Progenitor cell of endocrine pancreas (in vitro differentiated cells): Measurements from ENCODE around the gene P2RX6. TPM values are rescaled to one million over a fixed set of nuclear protein-coding genes. Genes with fewer than 3 reads are reported as not detected.
A peak's percentile ranks its signal among the peaks of the same experiment; 100 is the strongest.
"Not testable (repeated sequence)": the region's sequence is repeated elsewhere in the genome, so short reads cannot be mapped to it uniquely, and the experiment has no call there.

Experiments
- DNase-seq: peaks from one replicate; pipeline ENCODE4 v3.0.0; 2021; ENCODE audit warnings: low spot score; ENCODE audit not compliant: unreplicated experiment
- H3K27ac Mint-ChIP-seq: 2 replicates; pipeline ENCODE4 v1.8.0; 2021; ENCODE audit warnings: mild to moderate bottlenecking, moderate library complexity, mixed read lengths
- H3K27me3 Mint-ChIP-seq: 2 replicates; pipeline ENCODE4 v1.8.0; 2021; ENCODE audit warnings: mixed read lengths
- H3K36me3 Mint-ChIP-seq: 2 replicates; pipeline ENCODE4 v1.8.0; 2022; ENCODE audit warnings: mixed read lengths; ENCODE audit not compliant: insufficient read depth
- H3K4me1 Mint-ChIP-seq: 2 replicates; pipeline ENCODE4 v1.8.0; 2021; ENCODE audit warnings: low read depth, mixed read lengths
- H3K4me3 Mint-ChIP-seq: 2 replicates; pipeline ENCODE4 v1.8.0; 2021; ENCODE audit warnings: low read depth, mild to moderate bottlenecking, moderate library complexity, mixed read lengths
- H3K9me3 Mint-ChIP-seq: 2 replicates; pipeline ENCODE4 v1.8.0; 2021; ENCODE audit warnings: low read depth, mixed read lengths
- total RNA-seq: library from RNA; stranded (reverse); gene quantifications from 2 replicates; pipeline ENCODE4 v1.2.1, GENCODE V29; 2021
- TF ChIP-seq, protein P1 (sequence below): fragments of 200-600 bp; sonication (generic); IDR thresholded peaks from one replicate; pipeline ENCODE4 v1.5.0; 2021; ENCODE audit warnings: antibody characterized with exemption, mild to moderate bottlenecking; ENCODE audit not compliant: unreplicated experiment

Gene P2RX6
- total RNA-seq, 1 donor from 2014 or later = 0.57 TPM

GRCh38 chr22:21000987-21001600 lies 13.9 kb upstream of the P2RX6 start:
- TF ChIP-seq, protein P1, sequence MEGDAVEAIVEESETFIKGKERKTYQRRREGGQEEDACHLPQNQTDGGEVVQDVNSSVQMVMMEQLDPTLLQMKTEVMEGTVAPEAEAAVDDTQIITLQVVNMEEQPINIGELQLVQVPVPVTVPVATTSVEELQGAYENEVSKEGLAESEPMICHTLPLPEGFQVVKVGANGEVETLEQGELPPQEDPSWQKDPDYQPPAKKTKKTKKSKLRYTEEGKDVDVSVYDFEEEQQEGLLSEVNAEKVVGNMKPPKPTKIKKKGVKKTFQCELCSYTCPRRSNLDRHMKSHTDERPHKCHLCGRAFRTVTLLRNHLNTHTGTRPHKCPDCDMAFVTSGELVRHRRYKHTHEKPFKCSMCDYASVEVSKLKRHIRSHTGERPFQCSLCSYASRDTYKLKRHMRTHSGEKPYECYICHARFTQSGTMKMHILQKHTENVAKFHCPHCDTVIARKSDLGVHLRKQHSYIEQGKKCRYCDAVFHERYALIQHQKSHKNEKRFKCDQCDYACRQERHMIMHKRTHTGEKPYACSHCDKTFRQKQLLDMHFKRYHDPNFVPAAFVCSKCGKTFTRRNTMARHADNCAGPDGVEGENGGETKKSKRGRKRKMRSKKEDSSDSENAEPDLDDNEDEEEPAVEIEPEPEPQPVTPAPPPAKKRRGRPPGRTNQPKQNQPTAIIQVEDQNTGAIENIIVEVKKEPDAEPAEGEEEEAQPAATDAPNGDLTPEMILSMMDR = no peak
- no peaks in the 10 kb centered on the region for H3K9me3 Mint-ChIP-seq
- peaks cover 15% of the 10 kb centered on the region for H3K4me1 Mint-ChIP-seq
- peak overlapping the region; percentile 97 for H3K27ac Mint-ChIP-seq
- peak overlapping the region; percentile 89 for H3K4me3 Mint-ChIP-seq
- DNase-seq = no peak
- no peaks in the 10 kb centered on the region for H3K36me3 Mint-ChIP-seq
- H3K27me3 Mint-ChIP-seq = no peaks in the 10 kb centered on the region

DNA sequence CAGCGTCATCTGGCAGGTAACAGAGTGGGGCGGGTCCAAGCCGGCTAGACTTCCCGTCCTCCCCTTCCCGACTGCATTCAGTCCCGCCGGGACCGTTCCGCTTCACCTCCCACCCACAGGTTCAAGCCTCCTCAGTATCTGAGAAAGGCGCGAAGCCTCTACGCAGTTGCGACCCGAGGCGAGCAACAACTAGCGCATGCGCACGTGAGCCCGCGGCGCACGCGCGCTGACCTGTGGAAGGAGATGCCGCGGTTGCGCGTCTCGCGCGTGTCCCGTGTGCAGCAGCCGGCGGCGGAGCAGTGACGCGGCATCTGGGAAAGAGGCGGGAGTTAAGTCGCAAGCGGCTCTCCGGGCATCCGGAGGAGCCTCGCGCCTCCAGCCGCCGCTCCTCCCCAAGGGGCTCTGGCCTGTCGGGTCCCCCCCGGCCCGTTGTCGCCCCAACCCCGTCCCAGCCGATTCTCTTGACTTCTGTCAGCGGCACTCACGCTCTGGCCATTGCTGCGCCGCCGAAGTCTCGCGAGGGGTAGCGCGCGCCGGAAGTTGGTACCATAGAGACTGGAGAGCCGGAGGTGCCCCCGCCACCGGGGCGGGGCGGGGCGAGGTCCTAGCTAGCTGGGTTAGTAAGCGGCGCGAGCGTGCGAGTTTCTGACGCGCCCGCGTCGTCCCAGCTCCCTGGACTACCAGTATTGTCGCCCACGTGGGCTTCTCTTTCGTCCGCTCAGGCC lies 13.2 kb upstream of the P2RX6 start, which contains the start of gene THAP7:
THAP7 (minus strand) TSS at position 518 of the 725 bp plus-strand sequence; CDS start at position 311, 207 bp downstream.
- Mint-ChIP-seq H3K4me3 (peak within 1 kb of the TSS; percentile 89), H3K4me1 (peaks cover 15% of the 10 kb centered on the region), H3K36me3 (no peaks in the 10 kb centered on the region), H3K9me3 (no peaks in the 10 kb centered on the region), H3K27me3 (no peaks in the 10 kb centered on the region), H3K27ac (peak within 1 kb of the TSS; percentile 97)
- TF ChIP-seq, protein P1 = no peak
- DNase-seq = peak; percentile 86

- Mint-ChIP-seq H3K27ac (no peak overlapping the region), H3K4me3 (peak overlapping the region; percentile 89), H3K27me3 (no peaks in the 10 kb centered on the region), H3K4me1 (peaks cover 15% of the 10 kb centered on the region), H3K9me3 (no peaks in the 10 kb centered on the region), H3K36me3 (no peaks in the 10 kb centered on the region)
- DNase-seq = no peak
- TF ChIP-seq, protein P1 = no peak
Measured at GRCh38 chr22:21003782-21004181, 11.2 kb upstream of the P2RX6 start.

GRCh38 chr22:21009208-21009607 lies 5.8 kb upstream of the P2RX6 start:
- not testable (repeated sequence) for H3K9me3 Mint-ChIP-seq, H3K4me1 Mint-ChIP-seq, H3K27ac Mint-ChIP-seq, H3K36me3 Mint-ChIP-seq, H3K4me3 Mint-ChIP-seq, H3K27me3 Mint-ChIP-seq, DNase-seq

DNA sequence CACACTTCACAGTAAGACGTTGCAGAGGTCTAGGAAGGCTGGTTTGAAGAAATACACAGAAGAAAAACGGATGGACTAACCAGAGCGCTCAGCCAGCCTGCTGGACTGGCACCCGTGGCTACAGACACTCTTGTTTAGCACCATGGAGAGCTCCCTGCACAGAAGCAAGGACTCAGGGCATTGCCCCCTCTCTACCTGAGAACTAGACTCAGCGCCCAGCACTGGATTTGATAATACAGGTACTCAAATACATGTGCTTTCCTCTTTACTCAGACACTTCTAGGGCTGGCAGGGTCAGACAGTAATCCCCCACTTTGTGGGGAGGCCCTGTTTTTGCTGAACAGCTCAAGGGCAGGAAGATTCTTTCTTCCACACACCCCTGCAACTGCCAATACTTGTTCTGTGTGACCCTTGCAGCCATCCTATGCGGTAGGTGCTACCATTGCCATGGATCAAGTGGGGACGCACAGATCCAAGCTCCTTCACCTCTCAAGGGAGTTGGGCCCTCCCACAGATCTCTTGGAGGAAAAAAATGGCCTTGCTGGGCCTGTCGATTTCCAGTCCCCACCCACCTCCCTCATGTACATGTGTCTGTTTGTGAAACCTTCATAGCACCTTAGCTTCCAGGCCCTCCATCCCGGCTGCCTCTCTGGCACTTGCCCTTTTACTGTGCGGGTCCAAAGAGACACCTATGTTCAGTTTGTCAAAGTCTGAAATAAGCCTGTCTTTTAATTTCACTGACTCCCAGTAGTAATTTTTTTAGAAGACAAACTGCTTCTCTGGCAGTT lies 5.1 kb upstream of the P2RX6 start:
- Mint-ChIP-seq H3K4me1 (peaks cover 7% of the 10 kb centered on the region), H3K27ac (peak overlapping the region; percentile 59), H3K9me3 (no peaks in the 10 kb centered on the region), H3K36me3 (no peaks in the 10 kb centered on the region), H3K27me3 (no peaks in the 10 kb centered on the region), H3K4me3 (no peak overlapping the region)
- TF ChIP-seq, protein P1 = no peak
- DNase-seq = peak; percentile 54
